RPMI7951 (cell line): ENCODE data around the gene SLC8A2. TPM values are rescaled to one million over a fixed set of nuclear protein-coding genes. Genes with fewer than 3 reads are reported as not detected.
A peak's percentile ranks its signal among the peaks of the same experiment; 100 is the strongest.
"Not testable (repeated sequence)": the region's sequence is repeated elsewhere in the genome, so short reads cannot be mapped to it uniquely, and the experiment has no call there.

Experiments used
- DNase-seq: peaks from one replicate; pipeline ENCODE4 v3.0.0-alpha.2; 2012; ENCODE audit warnings: low read depth
- total RNA-seq: library from RNA; depleted of rRNA; stranded (reverse); fragments of >200 nt; shearing (Covaris generic); gene quantifications from 2 replicates; pipeline ENCODE4 v1.2.3, GENCODE V29; 2014

SLC8A2 gene
- total RNA-seq, 1 experiment from 2014 or later = 2.3 TPM

DNA sequence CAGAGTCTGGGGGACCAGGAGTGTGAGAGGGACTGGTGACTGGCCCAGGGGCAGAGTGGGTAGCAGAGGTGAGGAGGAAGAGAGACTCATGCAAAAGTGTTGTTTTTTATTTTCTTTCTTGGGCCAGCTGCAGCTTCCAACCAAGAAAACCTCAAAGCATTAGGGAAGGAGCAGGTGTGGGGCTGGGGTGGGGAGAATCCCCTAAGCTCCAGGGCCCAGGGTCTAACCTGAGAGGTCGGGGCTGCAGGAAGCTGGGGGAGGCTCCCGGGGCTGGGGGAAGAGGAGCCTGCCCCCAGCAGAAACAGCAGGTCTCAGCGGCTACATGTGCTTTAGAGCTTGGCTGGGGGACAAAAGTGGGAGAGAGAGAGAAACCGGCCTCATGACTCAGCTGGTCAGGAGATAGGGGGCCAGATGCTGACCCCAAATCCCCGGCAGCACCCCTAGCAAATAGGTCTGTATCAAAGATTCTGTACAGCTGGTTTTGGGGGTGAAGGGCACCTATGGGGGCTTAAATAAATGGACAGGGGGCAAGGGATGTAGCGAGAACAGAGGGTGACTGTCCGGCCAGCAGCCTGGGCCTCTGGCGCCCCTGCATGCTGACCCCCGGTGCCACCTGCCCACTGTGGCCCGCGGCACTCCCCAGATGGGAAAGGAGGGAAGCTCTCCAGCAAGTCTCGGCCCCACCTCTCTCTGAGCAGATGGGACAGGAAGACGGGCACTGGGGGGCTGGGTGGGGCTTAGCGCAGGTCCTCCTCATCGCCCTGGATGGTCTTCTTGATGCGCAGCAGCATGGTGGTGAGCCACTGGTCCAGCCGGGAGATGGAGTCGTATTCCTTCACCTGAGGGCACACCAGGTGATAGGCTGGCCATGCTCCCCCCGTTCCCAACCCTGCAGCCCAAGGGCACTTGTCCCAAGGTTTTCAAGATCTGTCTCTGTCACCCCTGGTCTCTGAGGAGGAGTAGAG lies 16.1 kb upstream of the SLC8A2 start:
- DNase-seq = no peak

GRCh38 chr19:47486900-47487299 lies 15.2 kb upstream of the SLC8A2 start:
- DNase-seq = no peak

DNA sequence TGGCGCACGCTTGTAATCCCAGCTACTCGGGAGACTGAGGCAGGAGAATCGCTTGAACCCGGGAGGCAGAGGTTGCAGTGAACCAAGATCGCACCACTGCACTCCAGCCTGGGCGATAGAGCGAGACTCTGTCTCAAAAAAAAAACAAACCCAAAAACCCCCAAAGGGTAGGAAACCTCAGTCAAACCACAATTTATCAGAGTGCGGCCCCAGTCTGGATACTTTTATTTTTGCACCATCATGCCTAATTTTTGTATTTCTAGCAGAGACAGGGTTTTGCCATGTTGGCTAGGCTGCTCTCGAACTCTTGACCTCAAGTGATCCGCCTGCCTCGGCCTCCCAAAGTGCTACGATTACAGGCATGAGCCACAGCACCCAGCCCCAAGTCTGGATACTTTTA lies 14.5 kb upstream of the SLC8A2 start:
- not testable (repeated sequence) for DNase-seq

DNA sequence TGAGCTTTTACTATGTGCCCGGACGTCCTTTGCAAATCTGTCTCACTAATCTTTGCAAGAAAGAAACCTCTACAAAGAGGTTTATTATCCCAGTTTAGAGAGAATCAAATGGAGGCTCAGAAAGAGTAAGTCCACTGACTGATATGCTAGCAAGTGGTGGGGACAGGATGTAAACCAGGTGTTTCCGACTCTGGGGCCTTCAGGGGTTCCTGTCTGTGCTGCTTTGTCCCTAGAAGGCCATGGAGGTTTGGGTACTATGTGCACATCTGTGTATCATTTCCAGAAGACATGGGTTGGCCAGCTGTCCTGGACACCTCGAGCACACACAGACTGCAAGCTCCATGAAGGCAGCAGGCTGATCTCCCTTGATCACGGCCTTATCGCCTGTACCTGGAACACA lies 13.5 kb upstream of the SLC8A2 start:
- DNase-seq = no peak

- DNase-seq = peak; percentile 87
These were observed 12.4 kb upstream of the SLC8A2 start, which contains the start of gene KPTN for GRCh38 chr19:47483800-47484690. KPTN (minus strand) TSS chr19:47484219; CDS start chr19:47484160, 59 bp downstream.

DNA sequence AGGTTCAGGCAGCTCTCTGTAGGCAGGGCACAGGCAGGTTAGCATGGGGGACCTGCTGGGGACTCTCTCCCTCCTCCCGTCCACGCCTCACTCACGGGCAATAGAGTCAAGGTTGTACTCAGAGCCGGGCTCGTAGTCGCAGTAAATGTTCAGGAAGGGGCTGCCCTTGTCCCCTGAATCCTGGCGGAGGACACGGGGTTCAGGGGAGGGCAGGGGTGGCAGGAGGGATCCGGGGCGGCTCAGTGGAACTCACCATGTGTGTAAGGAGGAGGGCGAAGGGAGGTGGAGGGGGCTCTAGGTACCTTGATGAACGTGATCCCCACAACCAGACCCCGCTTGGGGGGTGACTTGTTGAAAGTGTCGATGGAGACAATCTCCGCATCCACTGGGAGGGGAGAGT lies 11.5 kb upstream of the SLC8A2 start:
- no peak for DNase-seq

- no peak for DNase-seq
These were observed 9.9 kb upstream of the SLC8A2 start for GRCh38 chr19:47481460-47482052.

GRCh38 chr19:47480658-47481057 lies 9.0 kb upstream of the SLC8A2 start:
- no peak for DNase-seq

DNA sequence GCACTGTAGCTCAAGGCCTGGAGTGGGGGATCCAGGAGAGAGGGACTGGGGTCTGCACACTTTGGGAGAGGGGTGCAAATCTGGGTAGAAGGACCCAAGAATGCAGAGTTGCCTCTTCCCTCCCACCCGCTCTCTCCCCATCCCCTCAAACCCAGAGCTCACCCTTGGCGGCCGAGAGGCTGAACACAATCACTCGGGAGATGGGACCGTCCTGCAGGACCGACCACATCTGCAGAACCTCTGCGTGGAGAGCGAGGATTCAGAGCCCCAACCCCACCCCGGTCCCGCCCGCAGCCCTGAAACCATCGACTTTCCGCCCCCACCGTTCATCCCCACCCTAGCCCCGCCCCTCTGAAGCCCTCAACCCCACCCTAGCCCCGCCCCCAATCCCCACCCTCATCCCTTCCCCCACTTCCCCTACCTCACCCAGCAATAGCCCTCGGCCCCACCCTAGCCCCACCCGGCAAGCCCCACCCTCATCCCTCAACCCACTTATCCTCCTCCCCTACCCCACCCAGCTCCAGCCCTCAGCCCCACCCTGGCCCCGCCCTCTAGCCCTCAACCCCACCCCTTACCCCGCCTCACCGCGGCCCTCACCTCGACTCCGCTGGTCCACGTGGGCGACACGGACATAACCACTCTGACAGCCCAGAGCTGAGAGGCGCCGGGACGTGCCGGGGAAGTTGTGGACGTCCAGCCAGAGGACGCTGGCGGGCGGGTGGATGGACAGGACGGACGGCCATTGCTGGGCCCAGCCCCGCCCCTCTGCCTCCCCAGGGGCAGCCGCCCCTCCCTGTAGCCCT lies 8.2 kb upstream of the SLC8A2 start:
- DNase-seq = no peak

- DNase-seq = no peak
These were observed 4.8 kb upstream of the SLC8A2 start for GRCh38 chr19:47476438-47476972.

GRCh38 chr19:47475465-47475864 lies 3.8 kb upstream of the SLC8A2 start:
- DNase-seq = no peak

GRCh38 chr19:47473336-47473735 lies 1.6 kb upstream of the SLC8A2 start:
- no peak for DNase-seq

- no peak for DNase-seq
These were observed 336 bp downstream of the SLC8A2 start for GRCh38 chr19:47471381-47471732.

- no peak for DNase-seq
These were observed 1.1 kb downstream of the SLC8A2 start for GRCh38 chr19:47470447-47471195.

- DNase-seq = no peak
These were observed 2.0 kb downstream of the SLC8A2 start for GRCh38 chr19:47469719-47470118.

GRCh38 chr19:47469363-47469700 lies 2.4 kb downstream of the SLC8A2 start:
- no peak for DNase-seq

- DNase-seq = no peak
These were observed 3.8 kb downstream of the SLC8A2 start for GRCh38 chr19:47467914-47468313.

DNA sequence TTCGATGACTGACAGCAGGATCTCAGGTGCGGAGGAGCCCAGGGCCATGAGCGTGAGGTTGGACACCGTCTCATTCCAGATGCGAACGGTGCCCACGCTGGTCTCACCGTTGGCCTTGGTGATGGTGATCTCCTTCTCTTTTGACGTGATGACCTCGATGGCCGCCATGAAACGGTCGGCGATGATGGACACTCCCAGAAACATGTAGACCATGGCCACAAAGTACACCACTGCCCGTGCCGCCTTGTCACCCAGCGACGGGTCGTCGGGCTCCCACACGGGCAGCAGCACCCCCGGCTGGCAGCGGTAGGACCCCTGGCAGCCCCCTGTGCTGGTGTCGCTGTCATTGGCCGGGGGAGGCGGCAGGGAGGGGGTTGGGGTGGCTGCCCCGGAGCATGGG lies 5.7 kb downstream of the SLC8A2 start:
- DNase-seq = no peak

- no peak for DNase-seq
These were observed 6.8 kb downstream of the SLC8A2 start for GRCh38 chr19:47464675-47465419.

- no peak for DNase-seq
These were observed 9.8 kb downstream of the SLC8A2 start for GRCh38 chr19:47461876-47462275.
